SK-N-SH (cell line): ENCODE results near the gene RRAGC. TPM values are rescaled to one million over a fixed set of nuclear protein-coding genes. Genes with fewer than 3 reads are reported as not detected.

ENCODE experiments used
- CTCF ChIA-PET: fragments of 300-600, 350-600 bp; formaldehyde crosslinking; extraction: SDS; loops from one replicate; lab custom pipeline; 2021; lab: Yijun Ruan, JAX
- POLR2A ChIA-PET: fragments of 350-600 bp; sonication (Branson Sonifier 250); formaldehyde crosslinking; extraction: SDS; loops from one replicate; lab custom pipeline; 2020; ENCODE audit warnings: antibody characterized with exemption, inconsistent platforms; lab: Yijun Ruan, JAX
- DNase-seq: peaks from one replicate; pipeline ENCODE4 v3.0.0; 2012
- H2AFZ ChIP-seq: fragments of 200-600 bp; sonication (generic); 2 replicates; pipeline ENCODE4 v1.8.1; 2016; ENCODE audit warnings: antibody characterized with exemption, mild to moderate bottlenecking, low read depth
- H3F3A ChIP-seq: fragments of 200-600 bp; sonication (generic); replicated peaks from 2 replicates; pipeline ENCODE3; 2016; ENCODE audit warnings: antibody characterized with exemption, mild to moderate bottlenecking; ENCODE audit not compliant: insufficient read depth
- H3K27ac ChIP-seq, 2 experiments: fragments of 200-500 bp in 1 of 2; fragments of 200-600 bp in 1 of 2; sonication (Bioruptor generic) in 1 of 2; sonication (generic), shearing (Covaris generic) in 1 of 2; 2 replicates each; pipeline versions ENCODE4 v1.5.1 to v1.6.1; 2014 to 2016; ENCODE audit warnings: low read depth in 2 of 2, inconsistent platforms in 1 of 2, low read length in 1 of 2, mild to moderate bottlenecking in 1 of 2, mixed read lengths in 1 of 2
- H3K27me3 ChIP-seq: fragments of 200-600 bp; sonication (generic), shearing (Covaris generic); 2 replicates; pipeline ENCODE4 v1.6.1; 2016; ENCODE audit warnings: mixed run types; ENCODE audit not compliant: insufficient read depth
- H3K36me3 ChIP-seq, 2 experiments: fragments of 200-500 bp in 1 of 2; fragments of 200-600 bp in 1 of 2; sonication (Bioruptor generic) in 1 of 2; sonication (generic) in 1 of 2; replicated peaks in 1 of 2; 2 replicates each; pipeline versions ENCODE3 to v1.5.1; 2014 to 2016; ENCODE audit warnings: low read length in 1 of 2, mild to moderate bottlenecking in 1 of 2; ENCODE audit not compliant: insufficient read depth in 2 of 2, control insufficient read depth in 1 of 2
- H3K4me1 ChIP-seq, 2 experiments: fragments of 200-500 bp in 1 of 2; fragments of 200-600 bp in 1 of 2; sonication (Bioruptor generic) in 1 of 2; sonication (generic), shearing (Covaris generic) in 1 of 2; 2 replicates each; pipeline versions ENCODE4 v1.5.1 to v1.6.1; 2014 to 2016; ENCODE audit warnings: low read depth in 1 of 2, low read length in 1 of 2, mixed run types in 1 of 2; ENCODE audit not compliant: insufficient read depth in 2 of 2, control insufficient read depth in 1 of 2
- H3K4me2 ChIP-seq: fragments of 200-600 bp; sonication (generic), shearing (Covaris generic); 2 replicates; pipeline ENCODE4 v1.6.1; 2017; ENCODE audit warnings: mixed run types
- H3K4me3 ChIP-seq, 2 experiments: fragments of 200-500 bp in 1 of 2; fragments of 200-600 bp in 1 of 2; sonication (Bioruptor generic) in 1 of 2; sonication (generic), shearing (Covaris generic) in 1 of 2; 2 replicates each; pipeline versions ENCODE4 v1.5.1 to v1.8.1; 2014 to 2016; ENCODE audit warnings: low read depth in 2 of 2, inconsistent platforms in 1 of 2, low read length in 1 of 2, mild to moderate bottlenecking in 1 of 2, mixed read lengths in 1 of 2, moderate library complexity in 1 of 2
- H3K79me2 ChIP-seq: fragments of 200-600 bp; sonication (generic); 2 replicates; pipeline ENCODE4 v1.8.1; 2017; ENCODE audit warnings: mild to moderate bottlenecking; ENCODE audit not compliant: insufficient read depth
- H3K9ac ChIP-seq: fragments of 200-600 bp; sonication (generic); 2 replicates; pipeline ENCODE4 v1.6.1; 2017; ENCODE audit warnings: mixed run types
- H3K9me2 ChIP-seq: fragments of 200-600 bp; sonication (generic); 2 replicates; pipeline ENCODE4 v1.6.1; 2017; ENCODE audit warnings: mixed run types
- H3K9me3 ChIP-seq: fragments of 200-600 bp; sonication (generic); 2 replicates; pipeline ENCODE4 v1.6.1; 2017; ENCODE audit warnings: mixed run types, mild to moderate bottlenecking, moderate library complexity
- H4K20me1 ChIP-seq: fragments of 200-600 bp; sonication (generic); 2 replicates; pipeline ENCODE4 v1.6.1; 2017; ENCODE audit warnings: mild to moderate bottlenecking, mixed run types; ENCODE audit not compliant: insufficient read depth
- CTCF ChIP-seq: fragments of 200-600 bp; sonication (generic); IDR thresholded peaks from 2 replicates; pipeline ENCODE4 v1.6.1; 2017; ENCODE audit warnings: antibody characterized with exemption, mild to moderate bottlenecking, moderate library complexity
- EZH2phosphoT487 ChIP-seq: fragments of 200-600 bp; sonication (generic); IDR thresholded peaks from 2 replicates; pipeline ENCODE4 v1.6.1; 2017; ENCODE audit warnings: low read depth, mixed run types, mild to moderate bottlenecking, antibody characterized with exemption, moderate library complexity, borderline replicate concordance
- GABPA ChIP-seq: IDR thresholded peaks from 2 replicates; pipeline ENCODE4 v1.4.0; 2012; ENCODE audit warnings: low read depth, mild to moderate bottlenecking
- IRF3 ChIP-seq: fragments of 150-350 bp; IDR thresholded peaks from 2 replicates; pipeline ENCODE4 v1.6.1; 2016; ENCODE audit warnings: mild to moderate bottlenecking, low read depth, low read length
- MXI1 ChIP-seq: IDR thresholded peaks from 2 replicates; pipeline ENCODE4 v1.6.1; 2012; ENCODE audit warnings: mild to moderate bottlenecking, low read depth, low read length, improper control_type of control experiment
- PBX3 ChIP-seq: IDR thresholded peaks from 2 replicates; pipeline ENCODE4; 2012
- RCOR1 ChIP-seq: fragments of 150-350 bp; IDR thresholded peaks from 2 replicates; pipeline ENCODE4 v1.6.1; 2017; ENCODE audit warnings: antibody characterized with exemption, low read length
- REST ChIP-seq: IDR thresholded peaks from 2 replicates; pipeline ENCODE4 v1.6.1; 2012; ENCODE audit warnings: mild to moderate bottlenecking, low read depth, low read length, moderate library complexity
- RFX5 ChIP-seq: IDR thresholded peaks from 2 replicates; pipeline ENCODE4 v1.6.1; 2012; ENCODE audit warnings: mild to moderate bottlenecking, improper control_type of control experiment, low read length
- RXRA ChIP-seq: IDR thresholded peaks from 2 replicates; pipeline ENCODE4 v1.4.0; 2012; ENCODE audit warnings: low read depth, mild to moderate bottlenecking, borderline replicate concordance
- SIN3A ChIP-seq: IDR thresholded peaks from 2 replicates; pipeline ENCODE4 v1.6.1; 2012; ENCODE audit warnings: low read depth, mild to moderate bottlenecking, low read length, moderate library complexity, borderline replicate concordance
- TAF1 ChIP-seq: IDR thresholded peaks from 2 replicates; pipeline ENCODE4 v1.6.1; 2012; ENCODE audit warnings: low read depth, mild to moderate bottlenecking, low read length, moderate library complexity, borderline replicate concordance
- TEAD4 ChIP-seq: IDR thresholded peaks from 2 replicates; pipeline ENCODE4 v1.4.0; 2012; ENCODE audit warnings: mild to moderate bottlenecking, borderline replicate concordance; ENCODE audit not compliant: insufficient read depth
- YY1 ChIP-seq: IDR thresholded peaks from 2 replicates; pipeline ENCODE4 v1.4.0; 2012; ENCODE audit warnings: low read depth, mild to moderate bottlenecking
- ZBTB33 ChIP-seq: IDR thresholded peaks from 2 replicates; pipeline ENCODE4 v1.4.0; 2012; ENCODE audit warnings: low read depth, borderline replicate concordance
- WGBS: methylation state at CpG from one replicate; pipeline ENCODE4 v1.1.6; 2017; ENCODE audit warnings: low lambda C conversion rate; 5-methylcytosine and 5-hydroxymethylcytosine counted together
- polyA plus RNA-seq, 3 experiments: library from polyadenylated mRNA; depleted of rRNA; stranded (reverse); fragments of >200 nt; gene quantifications; 2 replicates each; pipeline ENCODE4 v1.2.3, GENCODE V29; 2012

RRAGC gene
- polyA plus RNA-seq, 1 of the 3 experiments (the other 2 are of a cell fraction): 9.6 TPM

GRCh38 chr1:38815903-38816627 is 43.5 kb downstream of the RRAGC start:
- TF ChIP-seq RCOR1 (no peak), RFX5 (no peak), IRF3 (no peak), ZBTB33 (no peak), EZH2phosphoT487 (no peak), GABPA (no peak), REST (no peak), PBX3 (no peak), TEAD4 (no peak), TAF1 (no peak), YY1 (no peak), CTCF (no peak), RXRA (no peak), SIN3A (no peak), MXI1 (no peak)
- Histone ChIP-seq H2AFZ (no peak overlapping the region), H3K27me3 (peaks cover 83% of the 10 kb centered on the region), H3K4me3 (no peak overlapping the region), H4K20me1 (no peaks in the 10 kb centered on the region), H3K4me2 (no peak overlapping the region), H3F3A (no peaks in the 10 kb centered on the region), H3K79me2 (no peaks in the 10 kb centered on the region), H3K9me3 (no peaks in the 10 kb centered on the region), H3K9ac (no peak overlapping the region), H3K36me3 (no peaks in the 10 kb centered on the region), H3K27ac (no peak overlapping the region), H3K4me1 (peaks cover 0 to 2% of the 10 kb centered on the region in 2 experiments; a peak in 1 of 4 replicates), H3K9me2 (no peaks in the 10 kb centered on the region)
- WGBS: 6% methylated on average over 16 of the region's 36 CpGs
- POLR2A ChIA-PET: no interaction called here
- CTCF ChIA-PET: interaction anchor here (1.4 kb wide), 1 partner anchor 11 kb away, joined by 3 read pairs; no protein-coding TSS in a partner anchor
- DNase-seq: no peak
